ENCODE measurements around the gene ASCL4. TPM values are rescaled to one million over a fixed set of nuclear protein-coding genes. Genes with fewer than 3 reads are reported as not detected.

Gene ASCL4
- total and polyA plus RNA-seq, 9 of the 15 experiments (the other 6 are each of a cell fraction or from before 2014, with no cell fraction given), result not detected

Other genes starting within 250 kb of the ASCL4 start
- gene PWP1, start 88.9 kb upstream of the ASCL4 start, total RNA-seq (2014; rRNA removed), result 128 and 147 TPM in 2 replicates
- 96.3 and 105 TPM in 2 replicates for gene PWP1, start 88.9 kb upstream of the ASCL4 start, total RNA-seq (2014; rRNA removed; fragmentation: Illumina TruSeq; extraction: Trizol)
- 79.9 and 82.3 TPM in 2 replicates for gene PWP1, start 88.9 kb upstream of the ASCL4 start, total RNA-seq (2015; rRNA removed; fragmentation: Illumina TruSeq; extraction: Trizol)
- gene PWP1, start 88.9 kb upstream of the ASCL4 start, total RNA-seq (2021), result 61.6 and 62.0 TPM in 2 replicates
- gene PWP1, start 88.9 kb upstream of the ASCL4 start, polyA plus RNA-seq (2011; rRNA removed), result 74.1 and 130 TPM in 2 replicates
- gene PWP1, start 88.9 kb upstream of the ASCL4 start, polyA plus RNA-seq (2014; fragmentation: Illumina TruSeq; extraction: Trizol), result 93.5 and 111 TPM in 2 replicates
- 100 to 1,000 TPM; 267 to 401 TPM for gene PWP1, start 88.9 kb upstream of the ASCL4 start, polyA plus RNA-seq (2014; fragmentation: Nextera tagmentation; extraction: Ambion mirVana)
- gene PWP1, start 88.9 kb upstream of the ASCL4 start, polyA plus RNA-seq (2014; rRNA removed), result 76.7 and 78.3 TPM in 2 replicates
- 14.8 and 17.2 TPM in 2 replicates for gene PRDM4, start 13.6 kb upstream of the ASCL4 start, total RNA-seq (2014; rRNA removed)
- gene PRDM4, start 13.6 kb upstream of the ASCL4 start, total RNA-seq (2014; rRNA removed; fragmentation: Illumina TruSeq; extraction: Trizol), result 20.0 and 21.2 TPM in 2 replicates
- gene PRDM4, start 13.6 kb upstream of the ASCL4 start, total RNA-seq (2015; rRNA removed; fragmentation: Illumina TruSeq; extraction: Trizol), result 21.6 and 23.2 TPM in 2 replicates
- 23.6 and 26.0 TPM in 2 replicates for gene PRDM4, start 13.6 kb upstream of the ASCL4 start, total RNA-seq (2021)
- 19.1 and 20.4 TPM in 2 replicates for gene PRDM4, start 13.6 kb upstream of the ASCL4 start, polyA plus RNA-seq (2011; rRNA removed)
- gene PRDM4, start 13.6 kb upstream of the ASCL4 start, polyA plus RNA-seq (2014; fragmentation: Illumina TruSeq; extraction: Trizol), result 21.6 and 24.5 TPM in 2 replicates
- 1 to 10 TPM; 5.9 to 6.6 TPM for gene PRDM4, start 13.6 kb upstream of the ASCL4 start, polyA plus RNA-seq (2014; fragmentation: Nextera tagmentation; extraction: Ambion mirVana)
- gene PRDM4, start 13.6 kb upstream of the ASCL4 start, polyA plus RNA-seq (2014; rRNA removed), result 13.6 and 14.5 TPM in 2 replicates

Measured in K562 (cell line).